HepG2 (cell line): ENCODE results near the gene PRKN. TPM values are rescaled to one million over a fixed set of nuclear protein-coding genes. Genes with fewer than 3 reads are reported as not detected.

ENCODE experiments used
- ATAC-seq: fragments of 200-7000 bp; cut with Tn5 transposase; 3 replicates; pipeline ENCODE4 v1.9.1; 2020; ENCODE audit warnings: mild to moderate bottlenecking, moderate library complexity
- BruUV-seq: library from RNA; stranded (reverse); fragments of 400-500 nt; replicated peaks from 2 replicates; lab custom pipeline; 2021; lab: Mats Ljungman, UMichigan
- CTCF ChIA-PET: fragments of 300-600 bp; formaldehyde crosslinking; extraction: SDS; loops from one replicate; lab custom pipeline; 2021; ENCODE audit warnings: low total read pairs, inconsistent platforms, low intra/inter-chr PET ratio; lab: Yijun Ruan, JAX
- POLR2A ChIA-PET: fragments of 350-600 bp; sonication (Branson Sonifier 250); formaldehyde crosslinking; loops from one replicate; lab custom pipeline; 2020; ENCODE audit warnings: antibody characterized with exemption, inconsistent platforms; lab: Yijun Ruan, JAX
- DNase-seq: peaks from one replicate; pipeline ENCODE4 v3.0.0-alpha.2; 2015; ENCODE audit warnings: low spot score
- FAIRE-seq: peaks from 3 replicates; lab custom pipeline; 2011; peaks lifted over from hg19 to GRCh38; lab: Jason Lieb, UNC
- H2AFZ ChIP-seq: one replicate; pipeline ENCODE4 v1.6.1; 2011; ENCODE audit warnings: low read length, inconsistent platforms
- H3K27ac ChIP-seq: fragments of 300-600 bp; 3 replicates; pipeline ENCODE4 v1.8.0; 2011; ENCODE audit warnings: mixed run types, mild to moderate bottlenecking, mixed read lengths, low read length, inconsistent platforms; ENCODE audit not compliant: insufficient read depth; ENCODE audit errors: extremely low read length
- H3K27me3 ChIP-seq, 2 experiments: fragments of 200-600 bp in 1 of 2; 2 replicates in 1 of 2; 3 replicates in 1 of 2; pipeline versions ENCODE4 v1.6.0 to v1.8.0; 2011; ENCODE audit warnings: low read length in 2 of 2, mild to moderate bottlenecking in 2 of 2, moderate library complexity in 2 of 2, inconsistent platforms in 1 of 2; ENCODE audit not compliant: insufficient read depth in 2 of 2, control insufficient read depth in 1 of 2
- H3K36me3 ChIP-seq, 2 experiments: fragments of 200-600 bp in 1 of 2; replicated peaks in 1 of 2; 2 replicates in 1 of 2; 3 replicates in 1 of 2; pipeline versions ENCODE4 v1.5.1 to v1.8.0; 2011; ENCODE audit warnings: low read length in 2 of 2, inconsistent platforms in 1 of 2; ENCODE audit not compliant: insufficient read depth in 2 of 2, control insufficient read depth in 1 of 2
- H3K4me1 ChIP-seq: 2 replicates; pipeline ENCODE4 v1.5.1; 2012; ENCODE audit warnings: low read length, inconsistent platforms; ENCODE audit not compliant: insufficient read depth
- H3K4me2 ChIP-seq: 2 replicates; pipeline ENCODE4 v1.6.0; 2011; ENCODE audit warnings: low read depth, low read length, inconsistent platforms
- H3K4me3 ChIP-seq, 3 experiments: fragments of 200-600 bp in 1 of 3; sonication (generic), shearing (Covaris generic) in 1 of 3; replicated peaks in 1 of 3; 2 replicates each; pipeline ENCODE4 v1.5.1; 2011 to 2016; ENCODE audit warnings: low read length in 3 of 3, inconsistent platforms in 2 of 3, low read depth in 2 of 3, mild to moderate bottlenecking in 2 of 3, control low read depth in 1 of 3, mixed read lengths in 1 of 3; ENCODE audit not compliant: insufficient read depth in 1 of 3
- H3K79me2 ChIP-seq: one replicate; pipeline ENCODE4 v1.6.1; 2011; ENCODE audit warnings: low read length, inconsistent platforms; ENCODE audit not compliant: insufficient read depth
- H3K9ac ChIP-seq: 2 replicates; pipeline ENCODE4 v1.6.0; 2011; ENCODE audit warnings: mild to moderate bottlenecking, low read depth, low read length, inconsistent platforms; ENCODE audit not compliant: insufficient read depth
- H3K9me3 ChIP-seq: 2 replicates; pipeline ENCODE4 v1.5.1; 2012; ENCODE audit warnings: mild to moderate bottlenecking, low read length
- H4K20me1 ChIP-seq: 2 replicates; pipeline ENCODE4 v1.6.0; 2011; ENCODE audit warnings: inconsistent platforms, mild to moderate bottlenecking, low read length, moderate library complexity; ENCODE audit not compliant: insufficient read depth
- AHR ChIP-seq: IDR thresholded peaks from 2 replicates; pipeline ENCODE4 v1.6.1; 2018; ENCODE audit warnings: missing genetic modification reagents, missing compliant biosample characterization
- BRCA1 ChIP-seq: sonication (generic); formaldehyde crosslinking; IDR thresholded peaks from 2 replicates; pipeline ENCODE4 v1.4.0; 2020; ENCODE audit warnings: missing genetic modification reagents
- EEA1 ChIP-seq: sonication (generic); formaldehyde crosslinking; IDR thresholded peaks from 2 replicates; pipeline ENCODE4 v1.5.1; 2020; ENCODE audit warnings: mild to moderate bottlenecking, missing genetic modification reagents, borderline replicate concordance
- HOXA7 ChIP-seq: sonication (generic); formaldehyde crosslinking; IDR thresholded peaks from 2 replicates; pipeline ENCODE4 v1.8.1; 2022; ENCODE audit warnings: mild to moderate bottlenecking, missing genetic modification reagents, moderate library complexity
- KLF11 ChIP-seq: IDR thresholded peaks from 2 replicates; pipeline ENCODE4 v1.6.1; 2016; ENCODE audit warnings: missing compliant biosample characterization
- MAFF ChIP-seq: IDR thresholded peaks from 2 replicates; pipeline ENCODE4 v1.6.1; 2011; ENCODE audit warnings: low read depth, low read length, improper control_type of control experiment
- MAFK ChIP-seq, 2 experiments: IDR thresholded peaks in 1 of 2; conservative IDR thresholded peaks in 1 of 2; 2 replicates each; pipeline ENCODE4 v1.6.1; 2011; ENCODE audit warnings: improper control_type of control experiment in 2 of 2, low read length in 2 of 2
- MYNN ChIP-seq: sonication (generic); formaldehyde crosslinking; IDR thresholded peaks from 2 replicates; pipeline ENCODE4 v1.4.0; 2020; ENCODE audit warnings: mild to moderate bottlenecking, low read depth, missing genetic modification reagents
- NFE2L2 ChIP-seq: fragments of 150-350 bp; IDR thresholded peaks from 2 replicates; pipeline ENCODE4 v1.6.1; 2014; ENCODE audit warnings: low read length
- TFDP1 ChIP-seq: IDR thresholded peaks from 2 replicates; pipeline ENCODE4 v1.6.1; 2016; ENCODE audit warnings: missing compliant biosample characterization, missing genetic modification reagents, borderline replicate concordance
- TRIM24 ChIP-seq: sonication (generic); formaldehyde crosslinking; IDR thresholded peaks from 2 replicates; pipeline ENCODE4 v1.8.0; 2022; ENCODE audit warnings: mild to moderate bottlenecking, missing genetic modification reagents
- ZFP36L1 ChIP-seq: sonication (generic); formaldehyde crosslinking; IDR thresholded peaks from 2 replicates; pipeline ENCODE4 v1.8.0; 2022; ENCODE audit warnings: mild to moderate bottlenecking, missing genetic modification reagents, moderate library complexity
- ZFP36L2 ChIP-seq: sonication (generic); formaldehyde crosslinking; IDR thresholded peaks from 2 replicates; pipeline ENCODE4 v1.4.0; 2020; ENCODE audit warnings: missing genetic modification reagents
- ZFP90 ChIP-seq: sonication (generic); formaldehyde crosslinking; IDR thresholded peaks from 2 replicates; pipeline ENCODE4 v1.8.0; 2022; ENCODE audit warnings: missing genetic modification reagents, mild to moderate bottlenecking, inconsistent platforms, borderline replicate concordance
- WGBS: methylation state at CpG from one replicate; pipeline ENCODE4 v1.1.6; 2017; ENCODE audit warnings: low lambda C conversion rate; 5-methylcytosine and 5-hydroxymethylcytosine counted together
- in situ Hi-C: cut with HindIII; loops from 2 replicates; pipeline ENCODE4 v1.10.0; 2017; ENCODE audit warnings: low pct_unique_long_range_greater_than_20kb; ENCODE audit not compliant: extremely low pct_ligation_motif_present
- intact Hi-C: fragments of 100-400 bp; cut with micrococcal nuclease; formaldehyde crosslinking; loops from one replicate; pipeline ENCODE4 v1.10.0; 2022; ENCODE audit not compliant: unreplicated experiment
- polyA plus RNA-seq, 8 experiments: library from polyadenylated mRNA; depleted of rRNA in 3 of 8; stranded (reverse) in 7 of 8; unstranded in 1 of 8; fragments of >200 nt; fragmentation: Illumina TruSeq in 4 of 8; extraction: Trizol in 4 of 8; gene quantifications; 2 replicates each; pipeline versions ENCODE4 v1.2.1 to v1.2.3, GENCODE V29; 2011 to 2016; ENCODE audit warnings: low read depth in 4 of 8, missing spikeins in 1 of 8, mixed read lengths in 1 of 8; ENCODE audit not compliant: insufficient read depth in 1 of 8
- total RNA-seq, 5 experiments: library from RNA; depleted of rRNA; stranded (reverse); fragments of >200 nt; fragmentation: Illumina TruSeq; extraction: Trizol; gene quantifications; 2 replicates each; pipeline ENCODE4 v1.2.3, GENCODE V29; 2016; ENCODE audit warnings: low read depth in 1 of 5
- TF ChIP-seq, protein P1 (sequence below): IDR thresholded peaks from 2 replicates; pipeline ENCODE4 v1.6.1; 2012; ENCODE audit warnings: low read length, improper control_type of control experiment

PRKN gene
- total and polyA plus RNA-seq, 2 of the 13 experiments (the other 11 are each of a cell fraction or from before 2014, with no cell fraction given) = 0.31 to 0.44 TPM

DNA sequence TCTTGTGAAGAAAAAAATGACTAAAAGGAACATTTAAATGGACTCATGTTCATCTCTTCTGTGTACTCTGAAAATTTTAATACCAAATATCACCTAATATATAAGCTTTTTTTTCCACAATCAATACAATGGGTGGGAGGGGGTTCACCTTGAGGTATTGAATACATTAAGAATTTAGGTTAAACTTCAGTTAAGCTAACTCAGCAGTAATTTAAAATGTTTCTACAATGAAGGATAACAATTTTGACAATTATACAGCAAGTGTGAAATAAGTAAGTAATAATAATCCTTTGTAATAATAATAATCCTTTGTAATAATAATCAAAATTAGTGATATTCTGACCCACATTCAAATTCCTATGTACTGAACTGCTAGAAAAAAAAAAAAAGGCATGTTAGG, 136.0 kb downstream of the PRKN start:
- Histone ChIP-seq H3K9me3 (peaks cover 3% of the 10 kb centered on the region; the same call in 1 of the 2 replicates), H3K4me2 (no peak overlapping the region), H3K27me3 (no peaks in the 10 kb centered on the region), H2AFZ (no peak overlapping the region)
- CTCF ChIA-PET = no interaction called here
- no peak for ATAC-seq
- BruUV-seq = no TSS peak
- TF ChIP-seq MAFF (peak; percentile 77), MAFK (conservative IDR thresholded peaks at IDR 0.05 in 1 of 2, IDR thresholded peaks at IDR 0.05 in 1 of 2; ENCODE audit: low read length in 2 of 2) (peak; percentile 52 to 87; a peak in 3 of 4 replicates), ZFP36L2 (CRISPR knock-in tag) (no peak)
- TF ChIP-seq, all 625 proteins: peak for 2
- POLR2A ChIA-PET = no interaction called here
- DNase-seq (no peak), FAIRE-seq (no peak)
- no peak overlapping the region for H3K4me3 ChIP-seq
- H3K9ac ChIP-seq = no peak overlapping the region
- H3K36me3 ChIP-seq = no peaks in the 10 kb centered on the region
- no peaks in the 10 kb centered on the region for H3K4me1 ChIP-seq
- in situ Hi-C loops (no loop called here), intact Hi-C loops (no loop called here)
- no peak overlapping the region for H3K27ac ChIP-seq
- H4K20me1 ChIP-seq = no peaks in the 10 kb centered on the region
- no peaks in the 10 kb centered on the region for H3K79me2 ChIP-seq

DNA sequence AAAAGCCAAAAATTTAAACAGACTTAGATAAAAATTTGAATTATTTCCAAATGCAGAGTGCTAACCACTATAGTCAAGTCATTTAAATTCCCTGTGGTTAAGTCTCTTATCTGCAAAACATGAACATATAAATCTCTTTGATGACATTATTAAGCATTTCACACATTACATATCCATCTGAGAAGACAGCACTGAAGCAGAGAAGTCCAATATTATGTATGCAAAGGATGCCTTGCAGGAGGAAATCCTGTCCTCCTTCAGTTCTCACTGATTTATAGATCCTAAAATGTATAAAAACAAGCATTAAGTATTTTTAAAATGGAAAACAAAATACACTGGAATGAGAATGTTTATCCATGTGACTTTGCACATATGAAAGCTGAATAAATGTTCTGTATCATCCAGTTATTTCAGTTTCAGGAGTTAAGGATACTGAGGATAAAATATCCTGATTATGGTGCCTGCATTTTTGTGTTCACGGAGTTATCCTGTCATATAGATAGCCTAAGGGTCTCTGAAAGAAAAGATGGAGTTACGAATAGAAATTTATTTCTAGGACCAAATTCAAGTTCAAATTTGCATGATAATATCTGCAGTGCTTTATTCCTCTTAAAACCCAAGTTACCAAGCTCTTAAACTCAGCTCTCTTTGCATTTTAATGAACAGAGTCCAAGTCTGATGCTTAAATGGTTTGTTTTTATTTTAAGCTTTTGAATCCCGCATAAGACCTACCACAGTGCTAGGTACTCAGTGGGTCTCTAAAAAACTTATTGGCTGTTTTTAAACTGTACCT, 145.4 kb downstream of the PRKN start:
- DNase-seq (no peak), ATAC-seq (no peak), FAIRE-seq (no peak)
- in situ Hi-C loops = no loop called here
- Histone ChIP-seq H3K4me2 (no peak overlapping the region), H2AFZ (no peak overlapping the region), H3K4me3 (no peak overlapping the region), H3K9me3 (no peaks in the 10 kb centered on the region), H3K4me1 (no peaks in the 10 kb centered on the region), H4K20me1 (no peaks in the 10 kb centered on the region), H3K36me3 (no peaks in the 10 kb centered on the region), H3K27me3 (no peaks in the 10 kb centered on the region), H3K79me2 (no peaks in the 10 kb centered on the region), H3K27ac (no peak overlapping the region), H3K9ac (no peak overlapping the region)
- intact Hi-C loops = no loop called here
- 35% methylated on average over 3 of the region's 3 CpGs for WGBS
- no TSS peak for BruUV-seq
- ChIA-PET POLR2A (no interaction called here), CTCF (no interaction called here)
- TF ChIP-seq BRCA1 (CRISPR knock-in tag) (no peak), AHR (CRISPR knock-in tag) (no peak), ZFP36L1 (CRISPR knock-in tag) (no peak), MYNN (CRISPR knock-in tag) (no peak), NFE2L2 (no peak), EEA1 (CRISPR knock-in tag) (no peak), HOXA7 (CRISPR knock-in tag) (no peak), ZFP90 (CRISPR knock-in tag) (no peak), TRIM24 (CRISPR knock-in tag) (no peak), TFDP1 (CRISPR knock-in tag) (no peak), KLF11 (CRISPR knock-in tag) (no peak)
- TF ChIP-seq, protein P1, sequence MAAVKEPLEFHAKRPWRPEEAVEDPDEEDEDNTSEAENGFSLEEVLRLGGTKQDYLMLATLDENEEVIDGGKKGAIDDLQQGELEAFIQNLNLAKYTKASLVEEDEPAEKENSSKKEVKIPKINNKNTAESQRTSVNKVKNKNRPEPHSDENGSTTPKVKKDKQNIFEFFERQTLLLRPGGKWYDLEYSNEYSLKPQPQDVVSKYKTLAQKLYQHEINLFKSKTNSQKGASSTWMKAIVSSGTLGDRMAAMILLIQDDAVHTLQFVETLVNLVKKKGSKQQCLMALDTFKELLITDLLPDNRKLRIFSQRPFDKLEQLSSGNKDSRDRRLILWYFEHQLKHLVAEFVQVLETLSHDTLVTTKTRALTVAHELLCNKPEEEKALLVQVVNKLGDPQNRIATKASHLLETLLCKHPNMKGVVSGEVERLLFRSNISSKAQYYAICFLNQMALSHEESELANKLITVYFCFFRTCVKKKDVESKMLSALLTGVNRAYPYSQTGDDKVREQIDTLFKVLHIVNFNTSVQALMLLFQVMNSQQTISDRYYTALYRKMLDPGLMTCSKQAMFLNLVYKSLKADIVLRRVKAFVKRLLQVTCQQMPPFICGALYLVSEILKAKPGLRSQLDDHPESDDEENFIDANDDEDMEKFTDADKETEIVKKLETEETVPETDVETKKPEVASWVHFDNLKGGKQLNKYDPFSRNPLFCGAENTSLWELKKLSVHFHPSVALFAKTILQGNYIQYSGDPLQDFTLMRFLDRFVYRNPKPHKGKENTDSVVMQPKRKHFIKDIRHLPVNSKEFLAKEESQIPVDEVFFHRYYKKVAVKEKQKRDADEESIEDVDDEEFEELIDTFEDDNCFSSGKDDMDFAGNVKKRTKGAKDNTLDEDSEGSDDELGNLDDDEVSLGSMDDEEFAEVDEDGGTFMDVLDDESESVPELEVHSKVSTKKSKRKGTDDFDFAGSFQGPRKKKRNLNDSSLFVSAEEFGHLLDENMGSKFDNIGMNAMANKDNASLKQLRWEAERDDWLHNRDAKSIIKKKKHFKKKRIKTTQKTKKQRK = no peak
